SK-N-SH (cell line): ENCODE data around the gene PCBP4.

Source experiments
- CHD2 ChIP-seq: fragments of 150-350 bp; IDR thresholded peaks from 2 replicates; pipeline ENCODE4 v1.6.1; 2018; ENCODE audit warnings: low read length; ENCODE audit not compliant: partially characterized antibody
- POLR2AphosphoS5 ChIP-seq: IDR thresholded peaks from 2 replicates; pipeline ENCODE4 v1.6.1; 2012; ENCODE audit warnings: low read depth, low read length
- SIN3A ChIP-seq: IDR thresholded peaks from 2 replicates; pipeline ENCODE4 v1.6.1; 2012; ENCODE audit warnings: low read depth, mild to moderate bottlenecking, low read length, moderate library complexity, borderline replicate concordance
- TF ChIP-seq, protein P1 (sequence below): fragments of 200-600 bp; sonication (generic); IDR thresholded peaks from 2 replicates; pipeline ENCODE4 v1.6.1; 2017; ENCODE audit warnings: antibody characterized with exemption, mild to moderate bottlenecking, moderate library complexity

DNA sequence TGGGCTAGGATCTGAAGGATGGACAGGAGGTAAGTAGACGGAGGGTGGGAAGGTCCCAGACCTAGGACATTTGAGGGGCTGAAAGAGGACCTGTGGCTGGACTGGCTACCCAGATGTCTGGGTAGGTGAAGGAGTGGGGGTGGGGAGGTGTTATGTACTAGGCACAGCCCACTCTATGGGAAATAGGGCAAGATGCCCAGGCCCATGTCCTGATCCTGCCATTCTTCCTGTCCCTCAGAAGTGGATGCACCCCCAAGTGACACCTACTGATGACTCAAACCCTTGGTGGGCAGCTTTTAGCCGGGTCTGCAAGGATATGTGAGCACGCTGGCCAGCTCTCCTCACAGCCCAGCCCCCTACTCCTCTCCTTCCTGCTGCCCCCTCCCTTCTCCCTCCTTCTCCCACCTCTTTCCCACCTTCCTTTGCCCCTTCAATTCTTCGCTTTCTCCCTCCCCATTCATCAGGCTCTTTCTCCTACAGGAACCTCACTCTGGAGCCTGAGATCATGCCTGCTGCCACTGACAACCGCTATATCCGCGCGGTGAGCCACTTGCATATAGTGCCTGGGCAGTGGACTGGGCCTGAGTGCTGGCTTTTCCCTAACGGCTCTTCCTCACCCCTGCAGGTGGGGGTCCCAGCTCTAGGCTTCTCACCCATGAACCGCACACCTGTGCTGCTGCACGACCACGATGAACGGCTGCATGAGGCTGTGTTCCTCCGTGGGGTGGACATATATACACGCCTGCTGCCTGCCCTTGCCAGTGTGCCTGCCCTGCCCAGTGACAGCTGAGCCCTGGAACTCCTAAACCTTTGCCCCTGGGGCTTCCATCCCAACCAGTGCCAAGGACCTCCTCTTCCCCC lies 21.3 kb upstream of the PCBP4 start:
- no peak for TF ChIP-seq CHD2
- TF ChIP-seq, protein P1, sequence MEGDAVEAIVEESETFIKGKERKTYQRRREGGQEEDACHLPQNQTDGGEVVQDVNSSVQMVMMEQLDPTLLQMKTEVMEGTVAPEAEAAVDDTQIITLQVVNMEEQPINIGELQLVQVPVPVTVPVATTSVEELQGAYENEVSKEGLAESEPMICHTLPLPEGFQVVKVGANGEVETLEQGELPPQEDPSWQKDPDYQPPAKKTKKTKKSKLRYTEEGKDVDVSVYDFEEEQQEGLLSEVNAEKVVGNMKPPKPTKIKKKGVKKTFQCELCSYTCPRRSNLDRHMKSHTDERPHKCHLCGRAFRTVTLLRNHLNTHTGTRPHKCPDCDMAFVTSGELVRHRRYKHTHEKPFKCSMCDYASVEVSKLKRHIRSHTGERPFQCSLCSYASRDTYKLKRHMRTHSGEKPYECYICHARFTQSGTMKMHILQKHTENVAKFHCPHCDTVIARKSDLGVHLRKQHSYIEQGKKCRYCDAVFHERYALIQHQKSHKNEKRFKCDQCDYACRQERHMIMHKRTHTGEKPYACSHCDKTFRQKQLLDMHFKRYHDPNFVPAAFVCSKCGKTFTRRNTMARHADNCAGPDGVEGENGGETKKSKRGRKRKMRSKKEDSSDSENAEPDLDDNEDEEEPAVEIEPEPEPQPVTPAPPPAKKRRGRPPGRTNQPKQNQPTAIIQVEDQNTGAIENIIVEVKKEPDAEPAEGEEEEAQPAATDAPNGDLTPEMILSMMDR, result no peak
- no peak for TF ChIP-seq SIN3A
- no peak for TF ChIP-seq POLR2AphosphoS5
